ENCODE data around the gene NEK9. TPM values are rescaled to one million over a fixed set of nuclear protein-coding genes. Genes with fewer than 3 reads are reported as not detected.

The NEK9 gene
- total RNA-seq, 1 experiment from 2014 or later = 40.7 TPM

DNA sequence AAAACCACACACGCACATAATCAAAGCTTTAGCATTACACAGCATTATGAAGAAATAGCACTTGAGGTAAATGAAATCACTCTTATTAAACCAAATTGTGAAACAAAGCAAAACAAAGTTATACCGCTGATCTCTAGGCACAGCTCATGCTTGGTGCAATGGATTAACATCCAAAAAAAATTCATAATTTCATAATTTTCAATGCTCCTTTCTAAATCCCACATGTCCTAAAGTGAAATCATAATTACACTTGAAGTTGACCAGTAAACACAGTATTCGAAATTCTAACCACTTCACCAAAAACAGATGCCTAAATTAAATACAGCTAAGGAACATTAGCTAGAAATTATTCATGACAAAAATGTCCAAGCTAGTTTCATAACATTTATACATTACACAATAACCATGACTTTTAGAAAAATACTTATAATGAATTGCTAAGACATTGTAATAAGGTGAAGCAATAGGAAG lies 77.1 kb downstream of the NEK9 start:
- H3K27ac ChIP-seq (ENCODE audit: low read length) = no peak overlapping the region
- in situ Hi-C loops (cut with HindIII; ENCODE audit: low pct_unique_long_range_greater_than_20kb, low sequenced_read_pairs) (no loop called here), intact Hi-C loops (cut with micrococcal nuclease; ENCODE audit: unreplicated experiment) (no loop called here)
- H3K4me1 ChIP-seq (ENCODE audit: control insufficient read depth, insufficient read depth, low read length) = peaks cover 2% of the 10 kb centered on the region; the same call in 1 of the 2 replicates
- DNase-seq (ENCODE audit: low read depth, low spot score) = no peak
- no peaks in the 10 kb centered on the region for H3K27me3 ChIP-seq (ENCODE audit: control insufficient read depth, insufficient read depth, low read length)
- no peak overlapping the region for H3K4me3 ChIP-seq (ENCODE audit: low read depth in 2 of 2, low read length in 2 of 2)
- no peaks in the 10 kb centered on the region for H3K9me3 ChIP-seq (ENCODE audit: control insufficient read depth, insufficient read depth, low read depth, low read length)
- ChIA-PET POLR2A (no interaction called here), CTCF (no interaction called here)
- TSS peak; percentile 42 for BruUV-seq (replicated peaks)
- TF ChIP-seq, protein P1, sequence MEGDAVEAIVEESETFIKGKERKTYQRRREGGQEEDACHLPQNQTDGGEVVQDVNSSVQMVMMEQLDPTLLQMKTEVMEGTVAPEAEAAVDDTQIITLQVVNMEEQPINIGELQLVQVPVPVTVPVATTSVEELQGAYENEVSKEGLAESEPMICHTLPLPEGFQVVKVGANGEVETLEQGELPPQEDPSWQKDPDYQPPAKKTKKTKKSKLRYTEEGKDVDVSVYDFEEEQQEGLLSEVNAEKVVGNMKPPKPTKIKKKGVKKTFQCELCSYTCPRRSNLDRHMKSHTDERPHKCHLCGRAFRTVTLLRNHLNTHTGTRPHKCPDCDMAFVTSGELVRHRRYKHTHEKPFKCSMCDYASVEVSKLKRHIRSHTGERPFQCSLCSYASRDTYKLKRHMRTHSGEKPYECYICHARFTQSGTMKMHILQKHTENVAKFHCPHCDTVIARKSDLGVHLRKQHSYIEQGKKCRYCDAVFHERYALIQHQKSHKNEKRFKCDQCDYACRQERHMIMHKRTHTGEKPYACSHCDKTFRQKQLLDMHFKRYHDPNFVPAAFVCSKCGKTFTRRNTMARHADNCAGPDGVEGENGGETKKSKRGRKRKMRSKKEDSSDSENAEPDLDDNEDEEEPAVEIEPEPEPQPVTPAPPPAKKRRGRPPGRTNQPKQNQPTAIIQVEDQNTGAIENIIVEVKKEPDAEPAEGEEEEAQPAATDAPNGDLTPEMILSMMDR (IDR thresholded peaks at IDR 0.05) = no peak
- TF ChIP-seq SIN3A (IDR thresholded peaks at IDR 0.05; ENCODE audit: borderline replicate concordance, insufficient read depth, low read depth, low read length) = no peak
- no peak for TF ChIP-seq POLR2AphosphoS5 (IDR thresholded peaks at IDR 0.05; ENCODE audit: low read depth, low read length)
- TF ChIP-seq, protein P2, sequence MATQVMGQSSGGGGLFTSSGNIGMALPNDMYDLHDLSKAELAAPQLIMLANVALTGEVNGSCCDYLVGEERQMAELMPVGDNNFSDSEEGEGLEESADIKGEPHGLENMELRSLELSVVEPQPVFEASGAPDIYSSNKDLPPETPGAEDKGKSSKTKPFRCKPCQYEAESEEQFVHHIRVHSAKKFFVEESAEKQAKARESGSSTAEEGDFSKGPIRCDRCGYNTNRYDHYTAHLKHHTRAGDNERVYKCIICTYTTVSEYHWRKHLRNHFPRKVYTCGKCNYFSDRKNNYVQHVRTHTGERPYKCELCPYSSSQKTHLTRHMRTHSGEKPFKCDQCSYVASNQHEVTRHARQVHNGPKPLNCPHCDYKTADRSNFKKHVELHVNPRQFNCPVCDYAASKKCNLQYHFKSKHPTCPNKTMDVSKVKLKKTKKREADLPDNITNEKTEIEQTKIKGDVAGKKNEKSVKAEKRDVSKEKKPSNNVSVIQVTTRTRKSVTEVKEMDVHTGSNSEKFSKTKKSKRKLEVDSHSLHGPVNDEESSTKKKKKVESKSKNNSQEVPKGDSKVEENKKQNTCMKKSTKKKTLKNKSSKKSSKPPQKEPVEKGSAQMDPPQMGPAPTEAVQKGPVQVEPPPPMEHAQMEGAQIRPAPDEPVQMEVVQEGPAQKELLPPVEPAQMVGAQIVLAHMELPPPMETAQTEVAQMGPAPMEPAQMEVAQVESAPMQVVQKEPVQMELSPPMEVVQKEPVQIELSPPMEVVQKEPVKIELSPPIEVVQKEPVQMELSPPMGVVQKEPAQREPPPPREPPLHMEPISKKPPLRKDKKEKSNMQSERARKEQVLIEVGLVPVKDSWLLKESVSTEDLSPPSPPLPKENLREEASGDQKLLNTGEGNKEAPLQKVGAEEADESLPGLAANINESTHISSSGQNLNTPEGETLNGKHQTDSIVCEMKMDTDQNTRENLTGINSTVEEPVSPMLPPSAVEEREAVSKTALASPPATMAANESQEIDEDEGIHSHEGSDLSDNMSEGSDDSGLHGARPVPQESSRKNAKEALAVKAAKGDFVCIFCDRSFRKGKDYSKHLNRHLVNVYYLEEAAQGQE (IDR thresholded peaks at IDR 0.05; ENCODE audit: insufficient read depth in 1 of 2, low read depth in 2 of 2, low read length in 1 of 2) = no peak
- TF ChIP-seq TCF7L2 (IDR thresholded peaks at IDR 0.05; ENCODE audit: low read depth, low read length) = no peak
- no peaks in the 10 kb centered on the region for H3K36me3 ChIP-seq (ENCODE audit: control insufficient read depth, insufficient read depth, low read length)
- no peak for ATAC-seq

GRCh38 chr14:75049136-75049535 lies 77.7 kb downstream of the NEK9 start:
- no peak for ATAC-seq

More at GRCh38 chr14:75049136-75049535, 77.7 kb downstream of the NEK9 start:
- CTCF ChIA-PET = no interaction called here
- no peak for DNase-seq (ENCODE audit: low read depth, low spot score)
- POLR2A ChIA-PET = no interaction called here
- no peaks in the 10 kb centered on the region for H3K27me3 ChIP-seq (ENCODE audit: control insufficient read depth, insufficient read depth, low read length)
- TF ChIP-seq SIN3A (IDR thresholded peaks at IDR 0.05; ENCODE audit: borderline replicate concordance, insufficient read depth, low read depth, low read length) (no peak), POLR2AphosphoS5 (IDR thresholded peaks at IDR 0.05; ENCODE audit: low read depth, low read length) (no peak), TCF7L2 (IDR thresholded peaks at IDR 0.05; ENCODE audit: low read depth, low read length) (no peak)
- TF ChIP-seq, protein P2 (IDR thresholded peaks at IDR 0.05; ENCODE audit: insufficient read depth in 1 of 2, low read depth in 2 of 2, low read length in 1 of 2) = no peak
- TF ChIP-seq, protein P1 (IDR thresholded peaks at IDR 0.05) = no peak
- no peak overlapping the region for H3K4me3 ChIP-seq (ENCODE audit: low read depth in 2 of 2, low read length in 2 of 2)
- BruUV-seq (replicated peaks) = no TSS peak
- in situ Hi-C loops (cut with HindIII; ENCODE audit: low pct_unique_long_range_greater_than_20kb, low sequenced_read_pairs) = no loop called here
- H3K4me1 ChIP-seq (ENCODE audit: control insufficient read depth, insufficient read depth, low read length) = peaks cover 7% of the 10 kb centered on the region; the same call in 1 of the 2 replicates
- H3K9me3 ChIP-seq (ENCODE audit: control insufficient read depth, insufficient read depth, low read depth, low read length) = no peaks in the 10 kb centered on the region
- H3K36me3 ChIP-seq (ENCODE audit: control insufficient read depth, insufficient read depth, low read length) = no peaks in the 10 kb centered on the region
- no peak overlapping the region for H3K27ac ChIP-seq (ENCODE audit: low read length)
- intact Hi-C loops (cut with micrococcal nuclease; ENCODE audit: unreplicated experiment) = no loop called here
